T follicular helper cell (primary cell): ENCODE results near the gene NATD1.
A peak's percentile ranks its signal among the peaks of the same experiment; 100 is the strongest.

ENCODE experiments used
- DNase-seq: peaks from one replicate; pipeline ENCODE4 v3.0.0-alpha.2; 2020; ENCODE audit warnings: low read depth
- total RNA-seq, 2 experiments: gene quantifications; one replicate each; lab custom pipeline; 2026; lab: John Stamatoyannopoulos, UW

NATD1 gene
- total RNA-seq, result 2.6 to 18.8 reads per million in 2 experiments

- peak; percentile 73 for DNase-seq
Measured at GRCh38 chr17:21252796-21253645, at the start of gene NATD1. Gene NATD1 (minus strand): TSS chr17:21253410. CDS start chr17:21253264, 146 bp downstream.

GRCh38 chr17:21301593-21302550 is 48.7 kb upstream of the NATD1 start:
- no peak for DNase-seq

- DNase-seq, result no peak
Measured at GRCh38 chr17:21300601-21301571, 47.7 kb upstream of the NATD1 start.

GRCh38 chr17:21299981-21300600 is 46.9 kb upstream of the NATD1 start:
- no peak for DNase-seq

GRCh38 chr17:21298983-21299519 is 45.8 kb upstream of the NATD1 start:
- no peak for DNase-seq

GRCh38 chr17:21298056-21298982 is 45.1 kb upstream of the NATD1 start:
- no peak for DNase-seq

GRCh38 chr17:21297597-21297996 is 44.4 kb upstream of the NATD1 start:
- no peak for DNase-seq

GRCh38 chr17:21297026-21297520 is 43.9 kb upstream of the NATD1 start:
- no peak for DNase-seq

GRCh38 chr17:21296097-21297025 is 43.2 kb upstream of the NATD1 start:
- no peak for DNase-seq

- DNase-seq, result no peak
Measured at GRCh38 chr17:21295036-21295952, 42.1 kb upstream of the NATD1 start.

- DNase-seq, result no peak
Measured at GRCh38 chr17:21294321-21295035, 41.3 kb upstream of the NATD1 start.

GRCh38 chr17:21293831-21294210 is 40.6 kb upstream of the NATD1 start:
- no peak for DNase-seq

GRCh38 chr17:21292867-21293830 is 39.9 kb upstream of the NATD1 start:
- no peak for DNase-seq

- DNase-seq, result no peak
Measured at GRCh38 chr17:21291862-21292261, 38.7 kb upstream of the NATD1 start.

- no peak for DNase-seq
Measured at GRCh38 chr17:21291357-21291756, 38.1 kb upstream of the NATD1 start.
